ENCODE data around the gene DIDO1. TPM values are rescaled to one million over a fixed set of nuclear protein-coding genes. Genes with fewer than 3 reads are reported as not detected.
"Not testable (repeated sequence)": the region's sequence is repeated elsewhere in the genome, so short reads cannot be mapped to it uniquely, and the experiment has no call there.

The DIDO1 gene
- total RNA-seq, 1 experiment from 2014 or later: 108 TPM

- no peak overlapping the region for H3K27ac ChIP-seq
- peaks cover 48% of the 10 kb centered on the region for H3K27me3 ChIP-seq
- no peaks in the 10 kb centered on the region for H3K9me3 ChIP-seq (replicated peaks)
- no peak for DNase-seq
- no peak overlapping the region for H3K4me3 ChIP-seq
- no peaks in the 10 kb centered on the region for H3K36me3 ChIP-seq
- H3K4me1 ChIP-seq: peaks cover 21% of the 10 kb centered on the region
Observed at GRCh38 chr20:62966212-62967148, 40.2 kb upstream of the DIDO1 start.

- H3K27me3 ChIP-seq: peaks cover 40% of the 10 kb centered on the region
- H3K4me3 ChIP-seq: no peak overlapping the region
- no peaks in the 10 kb centered on the region for H3K36me3 ChIP-seq
- no peak overlapping the region for H3K27ac ChIP-seq
- H3K4me1 ChIP-seq: peaks cover 24% of the 10 kb centered on the region
- DNase-seq: peak in 1 of 2 experiments; percentile 57
- no peaks in the 10 kb centered on the region for H3K9me3 ChIP-seq (replicated peaks)
Observed at GRCh38 chr20:62965363-62965771, 39.1 kb upstream of the DIDO1 start.

GRCh38 chr20:62964700-62965099 lies 38.4 kb upstream of the DIDO1 start:
- Histone ChIP-seq H3K4me1 (peaks cover 25% of the 10 kb centered on the region), H3K9me3 (replicated peaks) (no peaks in the 10 kb centered on the region), H3K27me3 (peaks cover 33% of the 10 kb centered on the region), H3K36me3 (no peaks in the 10 kb centered on the region), H3K4me3 (no peak overlapping the region), H3K27ac (no peak overlapping the region)
- no peak for DNase-seq

DNA sequence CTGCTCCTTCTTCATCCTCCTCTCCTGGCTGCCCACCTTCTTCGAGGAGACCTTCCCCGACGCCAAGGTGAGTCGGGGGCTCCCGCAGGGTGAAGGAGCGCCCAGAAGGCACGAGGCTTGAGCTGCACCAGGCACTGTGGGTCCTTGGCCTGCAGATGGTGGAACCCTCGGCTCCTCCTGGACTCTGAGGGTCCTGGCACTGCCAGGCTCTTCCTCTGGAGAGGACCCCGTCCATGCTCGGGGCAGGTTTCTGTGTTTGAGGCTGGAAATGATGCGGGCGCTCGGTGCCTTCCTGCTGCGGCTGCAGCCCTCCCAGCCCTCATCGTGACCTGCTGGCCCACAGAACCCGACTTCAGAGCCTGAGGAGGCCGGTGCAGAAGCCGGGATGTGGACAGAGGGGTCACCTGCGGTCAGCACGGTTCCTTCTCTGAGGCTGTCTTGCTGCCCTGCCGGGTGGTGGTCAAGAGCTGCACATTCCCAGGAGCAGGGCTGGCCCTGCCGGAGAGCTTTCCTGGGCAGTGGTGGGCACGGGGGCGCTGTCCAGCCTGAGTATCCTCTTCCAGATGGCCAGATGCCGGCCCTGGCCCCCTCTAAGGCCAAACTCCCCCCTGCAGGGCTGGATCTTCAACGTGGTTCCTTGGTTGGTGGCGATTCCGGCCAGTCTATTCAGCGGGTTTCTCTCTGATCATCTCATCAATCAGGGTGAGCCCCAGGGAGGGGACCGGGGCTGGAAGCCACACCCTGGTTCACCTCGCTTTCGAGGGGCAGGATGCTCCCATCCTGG lies 37.5 kb upstream of the DIDO1 start:
- peaks cover 24% of the 10 kb centered on the region for H3K27me3 ChIP-seq
- H3K36me3 ChIP-seq: no peaks in the 10 kb centered on the region
- H3K4me3 ChIP-seq: no peak overlapping the region
- H3K27ac ChIP-seq: no peak overlapping the region
- no peak for DNase-seq
- no peaks in the 10 kb centered on the region for H3K9me3 ChIP-seq (replicated peaks)
- H3K4me1 ChIP-seq: peaks cover 25% of the 10 kb centered on the region

DNA sequence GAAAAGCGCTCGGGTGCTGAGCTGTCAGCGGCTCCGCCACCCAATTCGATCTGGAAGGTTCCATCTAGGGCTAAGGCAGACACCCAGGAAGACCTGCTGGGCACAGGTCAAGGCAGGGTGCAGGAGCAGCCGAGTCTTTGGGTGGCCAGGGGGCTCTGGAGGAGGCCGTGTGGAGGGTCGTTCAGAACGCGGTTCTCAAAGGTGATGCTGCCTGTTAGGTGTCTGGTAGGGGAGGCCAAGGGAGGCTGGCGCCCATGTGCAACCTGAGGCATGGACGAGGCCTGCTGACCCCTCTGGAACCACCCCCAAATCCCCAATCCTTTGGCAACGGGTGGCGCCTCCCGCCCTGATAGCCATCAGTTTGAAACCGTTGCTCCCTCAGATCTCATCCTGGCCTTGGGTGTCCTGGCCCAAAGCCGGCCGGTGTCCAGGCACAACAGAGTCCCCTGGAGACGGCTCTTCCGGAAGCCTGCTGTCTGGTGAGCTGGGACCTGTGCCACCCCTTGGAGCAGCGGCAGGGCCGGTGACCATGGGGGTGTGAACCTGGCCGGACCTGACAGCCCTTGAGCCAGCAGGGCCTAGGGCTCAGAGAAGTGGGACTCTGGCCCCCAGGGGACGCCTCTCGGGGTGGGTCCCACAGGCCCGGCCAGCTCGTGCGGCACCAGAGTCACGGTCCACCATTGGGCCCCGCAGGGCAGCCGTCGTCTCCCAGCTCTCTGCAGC lies 36.7 kb upstream of the DIDO1 start:
- Histone ChIP-seq H3K4me1 (peaks cover 25% of the 10 kb centered on the region), H3K36me3 (no peaks in the 10 kb centered on the region), H3K27me3 (peaks cover 16% of the 10 kb centered on the region), H3K9me3 (replicated peaks) (no peaks in the 10 kb centered on the region), H3K4me3 (no peak overlapping the region), H3K27ac (no peak overlapping the region)
- DNase-seq: no peak

DNA sequence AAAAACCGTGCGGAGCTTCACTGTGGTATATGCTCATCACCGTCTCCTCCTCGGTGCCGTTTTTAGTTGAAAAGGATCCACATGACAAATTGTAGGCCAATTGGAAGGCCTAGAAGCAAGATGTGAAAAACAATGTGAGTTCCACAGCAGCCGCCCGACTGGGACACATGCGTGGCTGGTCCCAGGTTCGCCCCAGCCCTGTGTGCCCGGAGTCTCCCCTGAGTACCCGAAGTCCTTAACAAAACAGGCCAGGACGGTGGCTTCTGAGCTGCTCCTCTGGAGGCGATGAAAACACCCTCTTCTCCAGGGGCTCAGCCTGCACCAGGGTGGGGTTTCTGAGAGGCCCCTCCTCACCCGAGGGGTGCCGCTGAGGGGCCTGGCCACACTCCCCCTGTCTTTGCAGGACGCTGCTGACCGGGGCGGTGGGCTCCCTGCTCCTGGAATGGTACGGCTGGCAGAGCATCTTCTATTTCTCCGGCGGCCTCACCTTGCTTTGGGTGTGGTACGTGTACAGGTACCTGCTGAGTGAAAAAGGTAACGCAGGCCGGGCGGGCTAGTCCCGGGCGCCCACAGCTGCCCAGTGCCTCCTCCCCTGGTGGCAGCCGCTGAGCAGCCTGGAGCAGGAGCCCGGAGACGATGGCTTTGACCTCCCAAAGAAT lies 36.0 kb upstream of the DIDO1 start:
- DNase-seq: no peak
- H3K27ac ChIP-seq: peak overlapping the region; percentile 55; the same call in 1 of the 2 replicates

DNA sequence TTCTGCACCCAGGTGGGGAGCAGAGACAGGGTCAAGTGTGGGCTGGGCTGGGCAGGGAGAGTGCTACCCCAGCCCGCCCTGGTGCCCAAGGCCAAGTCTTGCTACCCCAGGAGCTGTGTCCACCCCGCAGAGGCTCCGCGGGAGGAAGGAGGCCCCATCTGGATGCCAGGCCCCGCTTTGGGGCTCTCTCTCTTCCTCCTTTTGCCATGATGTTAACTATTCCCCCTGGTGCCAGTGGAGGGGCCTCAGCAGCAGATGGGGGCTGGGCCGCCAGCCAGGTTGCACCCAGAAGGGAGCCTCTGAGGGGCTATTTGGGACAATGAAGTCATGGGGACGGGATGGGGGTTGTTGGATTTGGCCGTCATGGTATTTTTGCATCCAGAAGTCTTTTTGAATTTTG lies 35.5 kb upstream of the DIDO1 start:
- H3K4me1 ChIP-seq: peaks cover 25% of the 10 kb centered on the region
- DNase-seq: no peak
- peak overlapping the region; percentile 54 for H3K4me3 ChIP-seq
- peaks cover 8% of the 10 kb centered on the region for H3K27me3 ChIP-seq
- no peaks in the 10 kb centered on the region for H3K9me3 ChIP-seq (replicated peaks)
- H3K27ac ChIP-seq: peak overlapping the region; percentile 55
- H3K36me3 ChIP-seq: no peaks in the 10 kb centered on the region

More for the DNA sequence above, 36.0 kb upstream of the DIDO1 start:
- no peaks in the 10 kb centered on the region for H3K9me3 ChIP-seq (replicated peaks)
- peaks cover 14% of the 10 kb centered on the region for H3K27me3 ChIP-seq
- H3K4me1 ChIP-seq: peaks cover 25% of the 10 kb centered on the region
- H3K36me3 ChIP-seq: no peaks in the 10 kb centered on the region
- H3K4me3 ChIP-seq: peak overlapping the region; percentile 54

DNA sequence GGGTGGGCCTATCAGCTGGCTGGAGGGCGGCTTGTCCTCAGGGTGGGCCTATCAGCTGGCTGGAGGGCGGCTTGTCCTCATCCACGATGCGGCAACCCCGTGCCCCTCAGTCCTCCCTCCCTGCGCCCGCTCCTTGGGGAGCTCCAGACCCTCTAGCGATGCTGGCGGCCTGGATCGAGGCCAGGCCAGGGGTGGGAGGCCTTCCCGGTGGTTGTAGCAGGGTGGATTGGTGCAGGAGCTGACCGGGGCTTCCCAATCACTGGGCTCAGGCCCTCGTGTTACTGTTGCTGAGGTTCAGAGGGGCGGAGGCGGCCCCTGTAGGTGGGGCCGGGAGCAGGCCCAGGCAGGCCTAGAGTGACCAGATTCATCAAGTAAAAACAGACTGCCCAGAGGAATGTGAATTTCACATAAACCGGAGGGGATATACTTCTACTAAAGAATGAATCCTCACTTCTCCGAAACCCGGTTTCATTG lies 35.0 kb upstream of the DIDO1 start:
- Histone ChIP-seq H3K4me3 (peak overlapping the region; percentile 54), H3K27me3 (peaks cover 5% of the 10 kb centered on the region), H3K36me3 (no peaks in the 10 kb centered on the region), H3K27ac (peak overlapping the region; percentile 55), H3K9me3 (replicated peaks) (no peaks in the 10 kb centered on the region), H3K4me1 (peaks cover 25% of the 10 kb centered on the region)
- DNase-seq: peak; percentile 100

- not testable (repeated sequence) for H3K9me3 ChIP-seq (replicated peaks); H3K36me3 ChIP-seq; H3K27ac ChIP-seq; H3K27me3 ChIP-seq
- DNase-seq: peak; percentile 92 to 94
- Histone ChIP-seq H3K4me1 (peaks cover 25% of the 10 kb centered on the region), H3K4me3 (peak overlapping the region; percentile 41)
Observed at GRCh38 chr20:62960446-62961309, 34.4 kb upstream of the DIDO1 start.

DNA sequence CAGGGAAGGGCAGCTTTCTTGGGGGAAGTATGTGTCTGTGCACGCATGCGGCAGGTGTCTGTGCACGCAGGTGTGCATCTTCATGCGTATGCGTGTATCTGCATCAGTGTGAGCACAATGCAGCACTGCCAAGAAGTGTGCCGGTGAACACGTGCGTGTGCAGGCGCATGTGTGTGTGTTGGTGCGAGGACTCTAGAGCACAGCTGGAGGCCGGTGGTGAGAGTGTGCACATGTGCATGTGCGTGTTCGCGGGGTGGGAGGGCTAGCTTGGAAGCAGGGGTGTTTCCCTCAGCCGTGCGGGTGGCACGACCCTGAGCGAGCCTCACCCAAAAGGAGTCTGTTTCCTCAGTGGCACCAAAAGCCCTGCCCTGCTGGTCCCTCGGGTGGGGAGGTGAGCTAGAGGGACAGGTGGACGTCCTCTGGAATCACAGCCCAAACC lies 33.7 kb upstream of the DIDO1 start:
- H3K4me1 ChIP-seq: peaks cover 18% of the 10 kb centered on the region
- no peak overlapping the region for H3K27ac ChIP-seq
- peak in 1 of 2 experiments; percentile 27 for DNase-seq
- peaks cover under 1% of the 10 kb centered on the region for H3K27me3 ChIP-seq
- H3K36me3 ChIP-seq: no peaks in the 10 kb centered on the region
- H3K4me3 ChIP-seq: no peak overlapping the region
- H3K9me3 ChIP-seq (replicated peaks): no peaks in the 10 kb centered on the region

DNA sequence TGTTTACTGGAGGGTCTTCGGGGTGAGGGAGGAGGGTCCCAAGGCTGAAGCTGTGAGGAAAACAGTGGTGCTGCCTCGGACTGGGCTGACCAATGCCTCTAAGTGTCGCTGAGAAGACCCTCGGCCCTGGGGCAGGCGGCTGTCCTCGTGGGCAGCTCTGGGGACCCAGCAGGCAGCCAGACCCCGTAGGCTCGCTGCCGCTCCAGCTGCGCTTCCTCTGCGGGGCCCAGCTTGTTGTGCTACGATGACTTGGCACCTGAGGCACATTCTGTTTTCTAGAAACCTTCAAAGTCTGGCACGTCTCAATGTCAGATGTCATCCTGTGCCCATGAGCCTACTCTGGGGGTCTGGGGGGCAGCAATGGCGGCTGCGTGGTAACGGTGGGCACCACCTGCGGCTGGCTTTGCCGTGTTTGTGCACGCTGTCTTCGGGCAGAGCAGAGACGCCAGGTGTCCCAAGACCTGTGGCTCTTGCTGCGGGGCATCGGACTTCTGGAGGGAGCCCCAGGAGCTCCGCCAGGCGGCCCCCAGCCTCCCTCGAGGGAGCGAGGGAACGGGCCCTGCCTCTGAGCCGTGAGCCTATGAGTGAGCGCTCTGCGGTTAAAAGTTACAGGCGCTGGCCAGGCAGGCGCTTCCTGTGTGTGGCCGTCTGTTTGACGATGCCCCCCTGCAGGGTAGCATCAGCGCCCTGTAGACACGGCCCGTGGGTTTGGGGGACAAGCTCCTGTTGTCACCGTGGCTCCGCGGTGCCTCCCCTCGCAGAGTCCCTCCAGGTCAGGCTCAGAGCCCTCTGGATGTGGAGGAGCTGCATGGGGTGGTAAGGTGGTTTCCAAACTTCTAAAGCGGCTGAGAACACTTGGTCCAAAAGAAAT lies 33.0 kb upstream of the DIDO1 start:
- Histone ChIP-seq H3K27ac (no peak overlapping the region), H3K36me3 (no peaks in the 10 kb centered on the region), H3K4me1 (peaks cover 20% of the 10 kb centered on the region), H3K4me3 (no peak overlapping the region), H3K27me3 (no peaks in the 10 kb centered on the region; the same call in 1 of the 2 replicates), H3K9me3 (replicated peaks) (no peaks in the 10 kb centered on the region)
- DNase-seq: peak in 1 of 2 experiments; percentile 21

- no peaks in the 10 kb centered on the region for H3K27me3 ChIP-seq
- H3K36me3 ChIP-seq: no peaks in the 10 kb centered on the region
- H3K27ac ChIP-seq: no peak overlapping the region
- peak in 1 of 2 experiments; percentile 9 for DNase-seq
- no peaks in the 10 kb centered on the region for H3K9me3 ChIP-seq (replicated peaks)
- H3K4me3 ChIP-seq: no peak overlapping the region
- H3K4me1 ChIP-seq: peaks cover 23% of the 10 kb centered on the region
Observed at GRCh38 chr20:62958388-62959100, 32.2 kb upstream of the DIDO1 start.

All from SJCRH30 (cell line).